Prostate gland (tissue), 2 donors: ENCODE results near the gene SNX13. TPM values are rescaled to one million over a fixed set of nuclear protein-coding genes. Genes with fewer than 3 reads are reported as not detected.
A peak's percentile ranks its signal among the peaks of the same experiment; 100 is the strongest.

Experiments
- DNase-seq: peaks from one replicate; pipeline ENCODE4 v3.0.0-alpha.2; 2019; ENCODE audit warnings: low spot score
- H3K27ac ChIP-seq, 2 donors: fragments of 200-600 bp; sonication (generic); 2 replicates each; pipeline ENCODE4 v1.5.1; 2017 to 2019
- H3K27me3 ChIP-seq: fragments of 200-600 bp; sonication (generic); replicated peaks from 2 replicates; pipeline ENCODE4 v1.5.1; 2019; ENCODE audit not compliant: insufficient read depth
- H3K36me3 ChIP-seq, 2 donors: fragments of 200-600 bp; sonication (generic); 1 replicate in 1 of 2; 2 replicates in 1 of 2; pipeline versions ENCODE4 v1.5.1 to v1.8.1; 2017 to 2019
- H3K4me1 ChIP-seq: fragments of 200-600 bp; sonication (generic); replicated peaks from 2 replicates; pipeline ENCODE4 v1.5.1; 2019
- H3K4me3 ChIP-seq, 2 donors: fragments of 200-600 bp; sonication (generic); 2 replicates each; pipeline ENCODE4 v1.5.1; 2017 to 2019
- H3K9me3 ChIP-seq: fragments of 200-600 bp; sonication (generic); 2 replicates; pipeline ENCODE4 v1.5.1; 2017
- POLR2A ChIP-seq: fragments of 450-650 bp; IDR thresholded peaks from one replicate; pipeline ENCODE4 v1.6.1; 2016; ENCODE audit warnings: antibody characterized with exemption, mild to moderate bottlenecking
- POLR2AphosphoS5 ChIP-seq: sonication (generic); formaldehyde crosslinking; IDR thresholded peaks from one replicate; pipeline ENCODE4 v1.6.1; 2017; ENCODE audit warnings: antibody characterized with exemption
- WGBS: methylation state at CpG from one replicate; pipeline ENCODE4 v1.1.5; 2018; 5-methylcytosine and 5-hydroxymethylcytosine counted together
- intact Hi-C: fragments of 100-400 bp; cut with DNase I; formaldehyde crosslinking; loops from one replicate; pipeline ENCODE4 v1.14.2; 2022
- total RNA-seq, 2 donors: library from RNA; depleted of rRNA; stranded (reverse); fragments of >200 nt; gene quantifications; one replicate each; pipeline ENCODE4 v1.1.0, GENCODE V29; 2016
- TF ChIP-seq, protein P1 (sequence below), 4 experiments: fragments of 200-600 bp in 2 of 4; fragments of 450-650 bp in 2 of 4; sonication (generic) in 2 of 4; IDR thresholded peaks; 1 replicate in 3 of 4; 2 replicates in 1 of 4; pipeline ENCODE4 v1.5.1; 2016 to 2019; ENCODE audit warnings: antibody characterized with exemption in 4 of 4, mild to moderate bottlenecking in 2 of 4, moderate library complexity in 2 of 4

SNX13 gene
- 10 to 100 TPM; 46.9 to 63.5 TPM for total RNA-seq

DNA sequence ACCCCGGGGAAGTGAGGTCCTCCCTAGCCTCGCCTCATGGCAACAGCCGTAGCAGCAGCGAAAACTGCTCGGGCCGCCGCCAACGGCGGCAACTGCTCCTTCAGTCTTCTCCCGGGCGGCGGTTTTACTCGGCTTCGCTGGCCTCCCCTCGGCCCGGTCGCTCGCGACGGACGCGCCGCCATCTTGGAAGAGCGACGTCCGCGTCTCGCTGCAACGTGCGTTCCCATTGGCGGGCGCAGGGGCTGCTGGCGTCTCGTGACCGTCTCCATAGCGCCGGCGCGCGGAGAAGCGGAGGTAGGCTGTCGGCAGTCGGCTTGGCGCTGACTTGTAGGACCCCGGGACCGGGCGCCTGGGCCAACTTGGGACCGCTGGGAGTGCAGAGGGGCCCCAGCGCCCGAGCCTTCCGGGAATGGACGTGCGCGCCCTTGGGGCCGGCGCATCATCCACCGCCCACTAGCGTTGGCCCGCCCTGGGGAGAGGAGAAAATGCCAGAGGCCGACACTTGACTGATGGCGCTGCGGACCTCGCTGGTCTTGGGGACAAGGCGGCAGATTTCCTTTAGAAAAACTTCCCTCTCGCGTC is at the start of gene SNX13:
TSS of gene SNX13 (minus strand) at position 193 of the 582 bp plus-strand sequence. CDS start 199 bp downstream, outside the sequence.
- no peaks in the 10 kb centered on the region for H3K27me3 ChIP-seq
- peak within 1 kb of the TSS; percentile 80 to 90 for H3K4me3 ChIP-seq
- no peaks in the 10 kb centered on the region for H3K36me3 ChIP-seq
- no peaks in the 10 kb centered on the region for H3K9me3 ChIP-seq
- peaks cover 3% of the 10 kb centered on the region for H3K4me1 ChIP-seq
- H3K27ac ChIP-seq = peak within 1 kb of the TSS; percentile 97 to 99
- under 1% methylated on average over 43 of the region's 66 CpGs for WGBS
- TF ChIP-seq POLR2A (peak; percentile 74), POLR2AphosphoS5 (peak; percentile 87)
- TF ChIP-seq, protein P1, sequence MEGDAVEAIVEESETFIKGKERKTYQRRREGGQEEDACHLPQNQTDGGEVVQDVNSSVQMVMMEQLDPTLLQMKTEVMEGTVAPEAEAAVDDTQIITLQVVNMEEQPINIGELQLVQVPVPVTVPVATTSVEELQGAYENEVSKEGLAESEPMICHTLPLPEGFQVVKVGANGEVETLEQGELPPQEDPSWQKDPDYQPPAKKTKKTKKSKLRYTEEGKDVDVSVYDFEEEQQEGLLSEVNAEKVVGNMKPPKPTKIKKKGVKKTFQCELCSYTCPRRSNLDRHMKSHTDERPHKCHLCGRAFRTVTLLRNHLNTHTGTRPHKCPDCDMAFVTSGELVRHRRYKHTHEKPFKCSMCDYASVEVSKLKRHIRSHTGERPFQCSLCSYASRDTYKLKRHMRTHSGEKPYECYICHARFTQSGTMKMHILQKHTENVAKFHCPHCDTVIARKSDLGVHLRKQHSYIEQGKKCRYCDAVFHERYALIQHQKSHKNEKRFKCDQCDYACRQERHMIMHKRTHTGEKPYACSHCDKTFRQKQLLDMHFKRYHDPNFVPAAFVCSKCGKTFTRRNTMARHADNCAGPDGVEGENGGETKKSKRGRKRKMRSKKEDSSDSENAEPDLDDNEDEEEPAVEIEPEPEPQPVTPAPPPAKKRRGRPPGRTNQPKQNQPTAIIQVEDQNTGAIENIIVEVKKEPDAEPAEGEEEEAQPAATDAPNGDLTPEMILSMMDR (IDR thresholded peaks at IDR 0.05) = peak; percentile 28 to 50 (median 38)
- intact Hi-C loops = loop anchor here (10.0 kb wide), 1 partner anchor 404 kb away; no protein-coding TSS in a partner anchor
- DNase-seq = peak; percentile 91

DNA sequence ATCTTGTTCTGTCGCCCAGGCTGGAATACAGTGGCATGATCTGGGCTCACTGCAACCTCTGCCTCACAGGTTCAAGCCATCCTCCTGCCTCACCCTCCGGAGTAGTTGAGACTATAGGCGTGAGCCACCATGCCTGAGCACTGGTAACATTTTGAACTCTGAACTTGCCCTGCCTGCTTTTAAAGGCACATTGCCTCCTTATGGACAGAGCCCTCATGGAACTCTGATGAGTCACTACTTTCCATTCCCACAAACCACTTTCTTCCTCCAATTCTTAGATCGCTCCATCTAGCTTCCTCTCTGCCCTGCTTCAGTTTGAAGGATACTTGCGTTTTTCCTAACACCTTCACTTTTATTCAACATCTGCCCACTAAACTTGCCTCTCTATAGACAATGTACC is 49.3 kb upstream of the SNX13 start:
- Histone ChIP-seq H3K27ac (no peak overlapping the region), H3K9me3 (no peaks in the 10 kb centered on the region), H3K36me3 (no peaks in the 10 kb centered on the region), H3K4me3 (no peak overlapping the region), H3K27me3 (no peaks in the 10 kb centered on the region), H3K4me1 (no peaks in the 10 kb centered on the region)
- 96% methylated on average over 5 of the region's 5 CpGs for WGBS
- intact Hi-C loops = no loop called here
- no peak for DNase-seq
- TF ChIP-seq, protein P1 (IDR thresholded peaks at IDR 0.05) = no peak
- TF ChIP-seq POLR2A (no peak), POLR2AphosphoS5 (no peak)

DNA sequence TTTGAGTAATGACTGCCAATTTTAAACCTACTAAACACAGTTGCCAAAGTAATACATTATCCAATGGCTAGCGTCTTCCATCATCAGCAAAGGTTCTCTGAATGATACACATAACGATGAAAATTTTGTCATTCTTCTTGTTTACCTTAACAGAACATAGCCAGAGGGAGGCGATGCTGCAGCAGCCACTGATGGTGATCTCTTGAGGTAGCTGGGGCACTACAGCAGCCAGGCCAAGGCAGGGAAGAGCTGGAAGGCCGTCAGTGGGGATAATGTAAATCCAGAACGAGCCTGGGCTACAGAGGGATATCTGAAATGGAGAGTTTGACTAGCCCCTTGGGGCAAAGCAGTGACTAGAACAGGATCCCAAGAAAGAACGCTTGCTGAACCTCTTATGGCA is 48.6 kb upstream of the SNX13 start:
- intact Hi-C loops = no loop called here
- no peak for DNase-seq
- Histone ChIP-seq H3K9me3 (no peaks in the 10 kb centered on the region), H3K27me3 (no peaks in the 10 kb centered on the region), H3K36me3 (no peaks in the 10 kb centered on the region), H3K4me3 (no peak overlapping the region), H3K27ac (no peak overlapping the region), H3K4me1 (no peaks in the 10 kb centered on the region)
- TF ChIP-seq, protein P1 (IDR thresholded peaks at IDR 0.05) = no peak
- no peak for TF ChIP-seq POLR2A
- no peak for TF ChIP-seq POLR2AphosphoS5
- 96% methylated on average over 6 of the region's 6 CpGs for WGBS

DNA sequence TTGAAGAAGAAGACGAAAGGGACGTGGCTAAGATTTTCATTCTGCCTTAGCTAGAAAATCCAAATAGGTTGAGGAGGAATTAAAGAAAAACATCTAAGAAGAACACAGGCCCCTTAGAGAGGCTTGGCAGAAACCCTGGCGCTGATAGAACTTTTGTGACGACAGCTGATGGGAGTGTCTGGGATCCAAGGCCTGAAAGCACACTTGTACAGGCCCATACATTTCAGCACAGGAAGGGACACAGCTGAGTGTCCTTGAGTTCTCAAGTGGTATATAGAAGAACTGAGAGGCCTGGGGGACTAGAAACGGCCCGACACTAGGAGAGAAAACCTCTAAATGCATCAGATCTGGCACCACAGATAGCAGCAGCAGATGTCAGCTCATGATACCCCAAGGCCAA is 47.8 kb upstream of the SNX13 start:
- H3K27ac ChIP-seq = no peak overlapping the region
- WGBS = 76% methylated on average over 6 of the region's 6 CpGs

More for the DNA sequence above, 47.8 kb upstream of the SNX13 start:
- Histone ChIP-seq H3K4me3 (no peak overlapping the region), H3K4me1 (no peaks in the 10 kb centered on the region), H3K36me3 (no peaks in the 10 kb centered on the region), H3K27me3 (no peaks in the 10 kb centered on the region), H3K9me3 (no peaks in the 10 kb centered on the region)
- TF ChIP-seq POLR2A (no peak), POLR2AphosphoS5 (no peak)
- TF ChIP-seq, protein P1 (IDR thresholded peaks at IDR 0.05) = no peak
- no peak for DNase-seq
- intact Hi-C loops = no loop called here
